C4-2B (cell line): Measurements from ENCODE around the gene COPS3.

Source experiments
- H3K27ac ChIP-seq: fragments of 450-650 bp; 2 replicates; pipeline ENCODE4 v1.5.1; 2017
- ZFX ChIP-seq: fragments of 450-650 bp; IDR thresholded peaks from 2 replicates; pipeline ENCODE4 v1.6.1; 2017
- TF ChIP-seq, protein P1 (sequence below): fragments of 450-650 bp; conservative IDR thresholded peaks from 2 replicates; pipeline ENCODE4 v1.5.1; 2017; ENCODE audit warnings: mild to moderate bottlenecking

Gene COPS3

GRCh38 chr17:17321356-17322025 lies 40.4 kb upstream of the COPS3 start:
- TF ChIP-seq ZFX, result no peak
- TF ChIP-seq, protein P1, sequence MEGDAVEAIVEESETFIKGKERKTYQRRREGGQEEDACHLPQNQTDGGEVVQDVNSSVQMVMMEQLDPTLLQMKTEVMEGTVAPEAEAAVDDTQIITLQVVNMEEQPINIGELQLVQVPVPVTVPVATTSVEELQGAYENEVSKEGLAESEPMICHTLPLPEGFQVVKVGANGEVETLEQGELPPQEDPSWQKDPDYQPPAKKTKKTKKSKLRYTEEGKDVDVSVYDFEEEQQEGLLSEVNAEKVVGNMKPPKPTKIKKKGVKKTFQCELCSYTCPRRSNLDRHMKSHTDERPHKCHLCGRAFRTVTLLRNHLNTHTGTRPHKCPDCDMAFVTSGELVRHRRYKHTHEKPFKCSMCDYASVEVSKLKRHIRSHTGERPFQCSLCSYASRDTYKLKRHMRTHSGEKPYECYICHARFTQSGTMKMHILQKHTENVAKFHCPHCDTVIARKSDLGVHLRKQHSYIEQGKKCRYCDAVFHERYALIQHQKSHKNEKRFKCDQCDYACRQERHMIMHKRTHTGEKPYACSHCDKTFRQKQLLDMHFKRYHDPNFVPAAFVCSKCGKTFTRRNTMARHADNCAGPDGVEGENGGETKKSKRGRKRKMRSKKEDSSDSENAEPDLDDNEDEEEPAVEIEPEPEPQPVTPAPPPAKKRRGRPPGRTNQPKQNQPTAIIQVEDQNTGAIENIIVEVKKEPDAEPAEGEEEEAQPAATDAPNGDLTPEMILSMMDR, result no peak
- no peak overlapping the region for H3K27ac ChIP-seq

DNA sequence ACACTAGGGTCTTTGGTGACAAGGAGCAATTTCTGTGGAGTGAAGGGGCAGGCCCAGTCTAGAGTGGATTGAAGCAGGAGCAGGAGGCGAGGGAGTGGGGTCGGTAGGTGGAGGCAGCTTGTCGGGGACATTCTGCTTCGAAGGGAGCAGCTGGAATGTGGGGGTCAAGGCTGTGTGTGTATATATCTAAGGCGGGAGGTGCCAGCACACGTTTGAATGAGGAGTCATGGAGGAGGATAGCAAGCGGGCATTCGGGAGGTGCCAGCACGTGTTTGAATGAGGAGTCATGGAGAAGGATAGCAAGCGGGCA lies 39.8 kb upstream of the COPS3 start:
- no peak overlapping the region for H3K27ac ChIP-seq
- TF ChIP-seq, protein P1, result no peak
- no peak for TF ChIP-seq ZFX

DNA sequence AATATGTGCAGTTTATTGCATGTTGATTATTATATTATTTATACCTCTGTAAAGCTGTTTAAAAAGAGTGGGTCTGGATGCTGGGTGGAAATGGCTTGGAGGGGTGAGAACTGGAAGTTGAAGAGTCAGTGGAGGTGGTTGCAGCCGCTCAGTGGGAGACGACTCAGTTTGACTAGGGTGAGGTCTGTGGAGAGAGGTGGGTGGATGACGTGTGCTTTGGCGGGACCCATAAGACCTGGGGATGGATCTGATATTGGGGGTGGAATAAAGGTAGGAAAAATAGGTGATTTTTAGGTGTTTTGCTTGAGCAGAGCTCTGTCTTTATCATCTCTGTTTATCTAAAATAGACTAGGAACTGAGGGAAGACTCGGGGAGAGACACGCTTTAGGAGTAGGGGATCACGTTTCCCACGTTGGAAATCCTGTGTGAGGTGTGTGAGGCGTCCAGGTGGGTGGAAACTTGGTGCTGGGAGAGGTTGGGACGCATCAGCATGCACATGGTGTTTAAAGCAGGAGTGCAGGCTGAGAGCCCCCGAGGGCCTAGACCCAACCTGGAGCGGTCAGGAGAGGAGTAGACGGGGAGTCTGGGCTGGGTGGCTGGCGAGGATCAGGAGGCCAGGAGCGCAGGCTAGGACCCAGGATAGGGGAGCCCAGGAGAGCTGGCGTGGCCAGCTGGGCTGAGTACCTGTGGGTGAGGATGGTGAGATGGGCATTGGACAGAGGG lies 39.3 kb upstream of the COPS3 start:
- H3K27ac ChIP-seq, result no peak overlapping the region
- TF ChIP-seq, protein P1, result no peak
- TF ChIP-seq ZFX, result no peak

DNA sequence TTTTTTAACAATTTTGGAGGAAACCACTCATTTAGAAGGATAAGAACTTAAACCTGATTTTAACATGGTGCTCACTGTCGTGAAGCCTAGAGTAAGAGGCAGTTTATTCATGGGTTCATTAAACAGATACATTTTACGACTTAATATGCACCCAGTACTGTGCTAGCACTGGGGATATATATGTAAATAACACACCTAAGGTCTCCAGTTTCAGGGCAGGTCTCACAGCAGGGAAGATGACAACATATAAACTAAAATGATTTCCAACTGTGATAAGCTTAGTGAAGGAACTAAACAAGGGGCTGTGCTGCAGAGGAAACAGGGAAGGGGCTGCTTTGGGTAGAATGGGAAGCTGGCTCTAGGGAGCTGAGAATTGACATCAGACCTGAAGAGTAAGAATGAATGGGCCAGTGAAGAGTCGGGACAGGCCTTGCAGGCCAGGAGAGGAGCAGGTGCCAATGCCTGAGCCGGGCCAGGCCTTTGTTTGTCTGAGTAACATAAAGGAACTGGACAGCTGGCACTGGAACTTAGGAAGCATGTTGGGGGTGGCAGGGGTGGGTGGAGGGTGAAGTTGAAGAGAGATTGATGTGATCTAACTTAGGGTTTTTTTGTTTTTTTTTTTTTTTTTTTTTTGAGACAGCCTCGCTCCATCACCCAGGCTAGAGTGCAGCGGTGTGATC lies 34.2 kb upstream of the COPS3 start:
- TF ChIP-seq, protein P1, result no peak
- no peak for TF ChIP-seq ZFX
- H3K27ac ChIP-seq, result peak overlapping the region; percentile 61

DNA sequence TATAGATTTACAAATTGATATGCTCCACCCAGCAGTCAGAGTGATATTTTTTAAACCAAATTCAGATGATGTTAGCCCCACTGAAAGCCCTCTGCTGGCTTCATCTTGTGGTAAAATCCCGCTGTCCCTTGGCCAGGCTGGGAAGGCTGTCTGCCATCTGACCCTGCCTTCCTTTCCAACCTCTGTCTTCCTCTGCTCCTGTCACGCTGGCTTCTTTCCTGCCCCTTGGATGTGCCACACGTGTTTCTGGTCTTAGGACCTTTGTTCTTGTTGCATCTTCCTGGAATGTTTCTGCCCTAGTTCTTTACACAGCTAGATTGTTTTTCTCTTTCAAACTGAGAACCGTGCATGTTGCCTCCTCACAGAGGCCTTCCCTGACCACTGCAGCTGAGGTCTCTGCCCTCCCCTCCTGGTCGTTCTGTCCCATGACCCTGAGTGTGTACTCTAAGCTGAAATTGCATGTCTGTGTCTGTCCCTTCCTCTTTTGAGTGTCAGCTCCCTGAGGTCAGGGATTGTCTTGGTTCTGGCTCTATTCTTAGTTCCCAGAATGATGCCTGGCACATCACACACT lies 33.5 kb upstream of the COPS3 start:
- TF ChIP-seq, protein P1, result no peak
- TF ChIP-seq ZFX, result no peak
- peak overlapping the region; percentile 61 for H3K27ac ChIP-seq

- no peak overlapping the region; the same call in 1 of the 2 replicates for H3K27ac ChIP-seq
- TF ChIP-seq ZFX, result no peak
- TF ChIP-seq, protein P1, result no peak
Observed at GRCh38 chr17:17313350-17313991, 32.4 kb upstream of the COPS3 start.
